GM15510 (cell line): ENCODE data around the gene FBXO17.

Experiments used
- POLR2A ChIP-seq: IDR thresholded peaks from 3 replicates; pipeline ENCODE4 v1.6.1; 2011; ENCODE audit warnings: borderline replicate concordance; ENCODE audit not compliant: insufficient read length; ENCODE audit errors: extremely low read depth

The FBXO17 gene, protein sequence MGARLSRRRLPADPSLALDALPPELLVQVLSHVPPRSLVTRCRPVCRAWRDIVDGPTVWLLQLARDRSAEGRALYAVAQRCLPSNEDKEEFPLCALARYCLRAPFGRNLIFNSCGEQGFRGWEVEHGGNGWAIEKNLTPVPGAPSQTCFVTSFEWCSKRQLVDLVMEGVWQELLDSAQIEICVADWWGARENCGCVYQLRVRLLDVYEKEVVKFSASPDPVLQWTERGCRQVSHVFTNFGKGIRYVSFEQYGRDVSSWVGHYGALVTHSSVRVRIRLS

DNA sequence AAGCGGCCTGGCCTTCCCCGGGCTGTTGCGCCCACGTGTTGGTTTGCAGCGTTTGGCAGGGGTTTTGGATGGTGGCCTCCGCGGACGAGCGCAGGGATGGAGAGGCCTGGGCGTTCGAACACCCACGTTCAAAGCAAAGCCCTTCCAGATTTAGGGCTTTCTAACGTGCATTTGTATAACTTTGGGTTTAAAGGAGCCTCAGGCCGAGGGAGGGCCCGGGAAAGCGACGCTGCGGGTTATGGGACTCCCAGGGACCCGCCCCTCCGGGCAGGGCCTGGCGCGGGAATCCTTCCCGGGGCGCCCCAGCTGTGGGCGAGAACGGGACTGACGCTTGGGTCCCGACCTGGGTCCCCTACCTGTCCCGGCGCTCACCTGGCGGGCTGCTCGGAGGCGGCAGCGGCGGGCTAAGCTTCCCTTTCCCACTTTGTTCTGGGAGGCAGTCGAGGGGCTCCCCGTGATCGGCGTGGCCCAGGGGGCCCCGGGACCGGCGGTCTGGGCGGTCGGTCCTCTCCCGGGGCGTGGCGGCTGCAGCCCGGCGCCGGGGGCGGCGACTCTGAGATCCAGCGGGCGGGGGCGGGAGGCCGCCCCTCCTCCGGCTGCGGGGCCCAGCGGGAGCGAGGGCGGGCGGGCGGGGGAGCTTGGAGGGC, at the start of gene FBXO17:
FBXO17 (minus strand) TSS at position 529 of the 647 bp plus-strand sequence. CDS start 25,423 bp downstream, outside the sequence.
- TF ChIP-seq POLR2A = no peak

DNA sequence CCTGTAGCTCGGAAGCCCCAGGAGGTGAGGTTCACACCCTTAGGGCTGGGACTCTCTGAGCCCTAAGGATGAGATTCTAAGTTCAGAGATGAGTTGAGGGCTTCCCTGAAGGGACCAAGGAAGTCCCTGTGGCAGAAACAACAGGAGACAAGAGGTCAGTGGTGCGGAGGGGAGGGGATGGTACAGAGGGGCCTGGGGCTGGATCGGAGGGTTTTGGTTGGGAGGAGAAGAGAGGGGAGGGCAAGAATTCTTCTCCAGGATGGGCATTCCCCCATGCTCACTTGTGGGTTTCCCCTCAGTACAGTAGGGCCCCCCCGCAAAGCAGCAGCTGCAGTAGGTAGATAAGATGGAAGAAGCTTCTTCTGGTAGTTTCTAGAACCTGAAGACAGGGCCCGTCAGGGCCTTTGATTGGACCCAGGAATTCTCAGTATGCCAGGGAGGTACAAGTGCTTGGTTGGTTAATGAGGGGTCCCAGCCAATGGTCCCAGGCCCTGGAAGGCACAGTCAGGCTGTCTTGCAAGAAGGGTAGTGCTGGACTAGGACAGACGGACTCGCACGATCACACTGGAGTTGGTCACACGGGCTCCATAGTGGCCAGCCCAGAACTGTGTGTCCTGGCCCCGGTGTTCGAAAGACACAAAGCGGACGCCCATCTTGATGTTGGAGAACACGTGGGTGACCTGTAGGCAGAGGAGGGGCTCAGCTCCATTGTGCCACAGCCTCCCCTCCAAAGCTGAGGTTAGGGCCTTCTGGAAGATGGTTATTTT, 49.5 kb upstream of the FBXO17 start:
- no peak for TF ChIP-seq POLR2A

DNA sequence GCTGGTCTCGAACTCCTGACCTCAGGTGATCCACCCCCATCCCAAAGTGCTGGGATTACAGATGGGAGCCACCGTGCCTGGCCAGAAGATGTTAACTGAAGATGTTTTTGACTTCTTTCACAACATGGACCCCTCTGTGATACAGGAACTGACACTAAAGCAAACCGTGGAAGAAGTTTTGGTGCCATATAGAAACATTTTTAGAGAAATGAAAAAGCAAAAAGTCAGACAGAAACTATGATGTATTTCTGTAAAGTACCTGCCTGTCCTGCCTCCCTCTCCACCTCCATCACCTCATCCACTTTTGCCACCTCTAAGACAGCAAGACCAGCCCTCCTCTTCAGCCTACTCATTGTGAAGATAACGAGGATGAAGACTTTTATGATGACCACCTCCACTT, 45.5 kb upstream of the FBXO17 start:
- no peak for TF ChIP-seq POLR2A

DNA sequence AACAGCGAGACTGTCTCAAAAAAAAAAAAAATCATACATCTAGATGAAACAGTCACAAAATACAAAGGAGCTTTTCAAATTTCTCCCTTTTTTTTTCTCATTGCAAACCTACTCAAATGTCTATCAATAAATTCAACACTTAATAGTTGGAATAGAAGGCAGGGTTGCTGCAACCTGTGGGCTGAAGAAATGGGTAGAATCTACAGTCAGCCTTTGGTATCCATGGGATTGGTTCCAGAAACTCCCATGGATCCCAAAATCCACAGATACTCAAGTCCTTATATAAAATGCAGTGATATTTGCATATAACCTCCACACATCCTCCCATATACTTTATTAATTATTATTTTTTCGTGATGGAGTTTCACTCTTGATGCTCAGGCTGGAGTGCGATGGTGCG, 42.1 kb upstream of the FBXO17 start:
- TF ChIP-seq POLR2A = no peak

DNA sequence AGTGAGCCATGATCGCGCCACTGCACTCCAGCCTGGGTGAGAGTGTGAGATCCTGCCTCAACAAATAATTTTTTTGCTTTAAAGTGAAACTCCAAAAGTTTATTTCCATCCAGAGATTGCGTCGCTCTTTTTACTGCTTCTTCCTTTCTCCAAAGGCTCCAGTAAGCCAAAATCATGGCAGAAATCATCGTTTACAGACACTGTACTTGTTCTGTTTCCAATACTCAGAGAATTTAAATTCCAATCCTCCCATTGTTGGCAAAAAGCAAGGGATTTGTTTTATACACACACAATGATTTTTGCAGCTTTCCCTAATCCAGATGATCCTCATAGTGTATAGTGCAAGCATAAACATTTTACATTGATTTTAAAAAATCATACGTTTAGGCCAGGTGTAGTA, 41.5 kb upstream of the FBXO17 start:
- no peak for TF ChIP-seq POLR2A

DNA sequence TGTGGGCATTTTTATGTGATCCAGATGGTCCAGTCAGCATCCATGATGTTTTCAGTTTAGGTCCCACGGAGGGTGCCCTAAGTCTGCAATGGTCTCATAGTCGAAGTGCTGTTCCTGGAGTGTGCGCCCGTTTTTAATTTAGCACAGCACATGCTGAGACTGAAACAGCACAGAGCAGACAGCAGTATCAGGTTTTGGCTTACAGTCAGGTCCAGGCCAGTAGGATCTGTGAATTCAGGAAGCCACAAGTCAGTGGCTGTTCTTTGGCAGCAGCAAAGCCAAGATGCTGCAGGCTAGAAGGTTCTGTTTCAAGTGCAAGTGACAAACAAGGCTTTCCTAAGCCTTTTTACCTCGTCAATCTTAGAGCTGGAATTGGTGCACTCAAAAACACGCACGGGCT, 38.5 kb upstream of the FBXO17 start:
- TF ChIP-seq POLR2A = no peak

DNA sequence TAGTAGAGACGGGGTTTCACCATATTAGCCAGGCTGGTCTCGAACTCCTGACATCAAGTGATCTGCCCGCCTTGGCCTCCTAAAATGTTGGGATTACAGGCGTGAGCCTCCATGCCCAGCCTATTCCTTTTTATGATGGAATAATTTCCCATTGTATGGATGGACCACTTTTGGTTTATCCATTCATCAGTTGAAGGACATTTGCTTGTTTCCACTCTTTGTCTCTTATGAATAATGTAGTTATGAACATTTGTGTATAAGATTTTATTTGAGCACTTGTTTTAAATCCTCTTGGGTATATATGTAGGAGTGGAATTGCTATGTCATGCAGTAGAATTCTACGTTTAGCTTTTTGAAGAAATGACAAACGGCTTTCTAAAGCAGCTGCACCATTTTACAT, 33.5 kb upstream of the FBXO17 start:
- TF ChIP-seq POLR2A = no peak

DNA sequence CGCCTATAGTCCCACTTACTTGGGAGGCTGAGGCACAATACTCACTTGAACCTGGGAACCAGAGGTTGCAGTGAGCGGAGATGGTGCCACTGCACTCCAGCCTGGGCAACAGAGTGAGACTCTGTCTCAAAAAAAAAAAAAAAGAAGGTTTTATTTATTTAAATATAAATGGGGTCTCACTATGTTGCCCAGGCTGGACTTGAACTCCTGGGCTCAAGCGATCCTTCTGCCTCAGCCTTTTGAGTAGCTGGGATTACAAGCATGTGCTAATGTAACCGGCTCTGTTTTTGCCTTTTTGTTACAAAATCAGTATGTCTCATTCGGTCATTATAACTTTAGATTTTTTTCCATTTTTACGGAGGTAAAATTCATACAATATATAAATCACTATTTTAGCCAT, 32.6 kb upstream of the FBXO17 start:
- TF ChIP-seq POLR2A = no peak

DNA sequence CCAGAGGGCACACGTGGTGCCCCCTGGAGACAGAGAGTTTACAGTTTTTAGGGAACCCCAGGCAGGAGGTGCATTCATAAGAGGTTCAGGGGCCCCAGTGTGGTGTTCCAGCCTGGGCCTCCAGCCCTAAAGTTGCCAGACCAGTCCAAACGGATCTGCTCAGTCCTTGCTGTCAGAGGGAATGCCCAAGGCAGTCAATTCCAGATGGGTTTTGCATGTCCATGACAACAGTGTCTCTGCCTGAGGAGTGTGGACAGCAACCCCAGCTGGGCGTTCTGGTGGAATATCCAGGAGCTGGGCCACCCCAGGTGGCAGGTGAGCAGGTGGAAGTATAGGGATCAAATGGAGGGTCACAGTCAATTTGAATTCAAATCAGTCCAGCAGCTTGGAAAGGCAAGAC, 31.6 kb upstream of the FBXO17 start:
- TF ChIP-seq POLR2A = no peak

DNA sequence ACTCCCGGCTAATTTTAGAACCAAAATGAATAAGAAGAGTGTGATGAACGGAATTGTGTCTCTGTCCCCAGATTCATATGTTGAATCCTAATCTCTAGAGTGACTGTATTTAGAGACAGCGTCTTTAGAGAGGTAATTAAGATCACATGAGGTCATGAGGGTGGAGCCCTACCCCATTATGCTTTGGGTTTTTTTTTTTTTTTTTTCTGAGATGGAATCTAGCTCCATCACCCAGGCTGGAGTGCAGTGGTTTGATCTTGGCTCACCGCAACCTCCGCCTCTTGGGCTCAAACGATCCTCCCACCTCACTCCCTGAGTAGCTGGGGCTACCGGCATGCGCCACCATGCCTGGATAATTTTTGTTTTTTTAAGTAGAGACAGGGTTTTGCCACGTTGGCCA, 28.9 kb upstream of the FBXO17 start:
- TF ChIP-seq POLR2A = no peak

DNA sequence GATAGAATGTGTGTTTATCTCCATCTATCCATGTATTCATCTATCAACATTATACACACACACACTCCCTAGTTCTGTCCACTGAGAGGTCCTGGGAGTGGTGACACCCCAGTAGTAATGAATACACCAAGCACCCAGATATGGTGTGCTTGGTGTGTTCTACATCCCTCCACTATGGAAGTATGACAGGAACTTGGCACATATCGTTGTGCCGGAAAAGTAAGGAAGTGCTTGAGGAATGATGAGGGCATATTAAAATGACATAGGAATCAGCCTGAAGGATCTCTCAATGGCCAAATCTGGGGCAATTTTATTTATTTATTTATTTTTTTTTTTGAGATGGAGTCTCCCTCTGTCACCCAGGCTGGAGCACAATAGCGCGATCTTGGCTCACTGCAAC, 28.3 kb upstream of the FBXO17 start:
- TF ChIP-seq POLR2A = no peak

DNA sequence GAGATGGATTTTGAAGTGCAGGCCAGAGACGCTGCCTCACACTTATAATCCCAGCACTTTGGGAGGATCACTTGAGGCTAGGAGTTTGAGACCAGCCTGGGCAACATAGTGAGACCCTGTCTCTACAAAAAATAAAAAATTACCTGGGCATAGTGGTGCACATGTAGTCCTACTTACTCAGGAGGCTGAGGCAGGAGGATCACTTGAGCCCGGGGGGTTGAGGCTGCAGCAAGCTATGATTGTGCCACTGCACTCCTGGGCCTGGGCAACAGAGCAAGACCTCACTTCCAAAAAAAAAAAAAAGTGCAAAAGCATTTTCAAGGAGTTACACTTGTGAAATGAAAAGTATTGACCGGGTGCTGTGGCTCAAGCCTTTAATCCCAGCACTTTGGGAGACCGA, 27.6 kb upstream of the FBXO17 start:
- no peak for TF ChIP-seq POLR2A

DNA sequence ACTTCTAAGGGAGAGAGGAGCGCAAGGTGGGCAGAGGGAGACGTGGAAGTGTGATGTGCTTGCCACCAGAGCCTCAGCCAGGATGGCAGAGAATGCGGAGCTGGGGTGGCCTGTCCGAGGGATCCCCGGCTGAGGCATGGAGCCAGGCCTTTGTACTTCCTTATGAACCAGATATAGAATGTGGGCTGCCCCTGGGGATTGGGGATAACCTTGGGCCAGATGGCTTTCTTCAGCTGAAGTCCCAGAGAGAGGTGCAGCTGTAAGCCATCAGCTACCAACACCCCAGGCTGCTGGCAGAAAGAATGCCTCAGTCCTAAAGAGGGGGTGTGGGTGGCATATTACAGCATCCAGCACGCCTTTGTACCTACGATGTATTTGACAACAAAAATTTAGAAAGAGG, 25.5 kb upstream of the FBXO17 start:
- TF ChIP-seq POLR2A = no peak

DNA sequence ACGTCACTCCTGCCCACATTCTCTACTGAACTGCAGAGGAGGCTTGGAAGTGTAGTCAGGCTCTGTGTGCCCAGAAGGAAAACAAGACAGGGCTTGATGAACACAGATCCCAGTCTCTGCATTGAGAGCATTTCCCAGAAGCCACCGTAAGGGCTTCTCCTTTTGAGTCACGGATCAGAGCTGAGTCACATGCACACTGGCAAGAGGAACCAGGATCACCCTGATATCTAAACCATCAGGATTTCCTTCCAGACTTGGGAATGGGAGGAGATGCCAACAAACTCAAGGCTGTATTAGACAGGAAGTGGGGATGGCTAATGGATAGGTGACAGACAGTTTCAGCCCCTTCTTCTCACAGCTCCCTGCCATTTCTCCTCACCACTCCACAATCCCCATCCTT, 17.7 kb upstream of the FBXO17 start:
- no peak for TF ChIP-seq POLR2A

DNA sequence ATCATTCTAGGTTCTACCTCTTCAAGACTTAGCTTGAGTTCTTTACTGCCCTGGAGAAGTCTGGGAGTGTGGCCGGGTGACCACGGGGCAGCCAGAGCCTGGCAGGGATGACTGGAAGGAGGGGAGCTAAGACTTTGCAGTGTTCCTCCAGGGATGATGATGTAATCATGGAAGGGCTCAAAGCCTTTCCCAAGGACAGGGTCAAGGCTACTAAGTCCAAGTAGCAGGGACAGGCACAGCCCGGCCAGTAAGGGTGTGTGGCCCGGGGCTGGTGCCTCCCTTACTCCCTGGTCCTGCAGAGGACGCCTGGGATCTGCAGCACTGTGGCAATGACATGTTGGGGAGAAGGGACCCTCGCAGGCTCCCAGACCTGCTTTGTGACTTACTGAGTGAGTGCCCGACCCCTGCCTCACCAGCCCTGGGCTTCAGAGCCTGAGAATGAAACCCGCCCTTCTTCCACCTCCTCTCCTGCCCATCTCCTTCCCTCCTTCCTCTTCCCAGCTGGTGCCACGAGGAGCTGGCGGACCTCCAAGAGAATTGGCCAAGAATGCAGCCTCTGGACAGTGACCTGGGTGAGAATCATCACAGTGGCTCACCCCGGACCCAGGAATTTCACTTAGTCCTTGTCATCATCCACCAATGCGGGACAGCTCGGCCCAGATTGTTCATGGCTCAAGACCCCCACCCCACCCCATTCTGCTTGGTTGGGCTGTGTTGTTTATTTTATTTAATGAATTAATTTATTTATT, 15.6 kb upstream of the FBXO17 start:
- TF ChIP-seq POLR2A = no peak
